Subcutaneous adipose tissue (tissue), 4 donors: ENCODE results near the gene NUDT13. TPM values are rescaled to one million over a fixed set of nuclear protein-coding genes. Genes with fewer than 3 reads are reported as not detected.

Experiments
- total RNA-seq, 4 donors: library from RNA; depleted of rRNA; stranded (reverse); fragments of >200 nt; gene quantifications; one replicate each; pipeline ENCODE4 v1.1.0, GENCODE V29; 2016
- TF ChIP-seq, protein P1 (sequence below): fragments of 450-650 bp; IDR thresholded peaks from one replicate; pipeline ENCODE4 v1.5.1; 2016; ENCODE audit warnings: low read depth, mild to moderate bottlenecking, control low read depth, antibody characterized with exemption, moderate library complexity

The NUDT13 gene
- 1 to 10 TPM; 2.1 to 9.0 (median 2.7) TPM for total RNA-seq

DNA sequence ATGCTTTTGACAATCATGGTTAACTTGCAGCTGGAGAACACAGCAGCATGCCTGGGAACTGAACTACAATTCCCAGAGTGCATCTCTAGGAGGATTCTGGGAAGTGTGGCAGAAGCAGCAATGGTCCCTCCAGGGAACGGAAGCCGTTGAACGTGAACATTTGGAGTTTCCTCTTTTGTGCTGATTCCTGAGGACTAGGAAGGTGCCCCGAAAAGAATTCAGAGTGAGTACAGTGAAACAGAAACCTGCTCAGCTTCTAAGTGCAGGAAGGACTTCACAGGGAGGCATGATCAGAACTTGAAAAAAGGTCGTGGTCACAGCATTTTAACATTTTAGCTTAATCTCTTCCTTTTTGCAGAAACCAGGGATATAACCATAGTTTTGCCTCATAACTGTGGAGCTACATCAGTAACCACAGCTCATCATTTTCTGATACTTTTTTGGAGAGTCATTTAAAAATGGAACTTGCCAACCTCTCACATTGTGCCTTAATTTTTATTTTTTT is at the start of gene NUDT13:
NUDT13 (plus strand) TSS at position 111 of the 505 bp plus-strand sequence. CDS start 3,911 bp downstream, outside the sequence.
- TF ChIP-seq, protein P1, sequence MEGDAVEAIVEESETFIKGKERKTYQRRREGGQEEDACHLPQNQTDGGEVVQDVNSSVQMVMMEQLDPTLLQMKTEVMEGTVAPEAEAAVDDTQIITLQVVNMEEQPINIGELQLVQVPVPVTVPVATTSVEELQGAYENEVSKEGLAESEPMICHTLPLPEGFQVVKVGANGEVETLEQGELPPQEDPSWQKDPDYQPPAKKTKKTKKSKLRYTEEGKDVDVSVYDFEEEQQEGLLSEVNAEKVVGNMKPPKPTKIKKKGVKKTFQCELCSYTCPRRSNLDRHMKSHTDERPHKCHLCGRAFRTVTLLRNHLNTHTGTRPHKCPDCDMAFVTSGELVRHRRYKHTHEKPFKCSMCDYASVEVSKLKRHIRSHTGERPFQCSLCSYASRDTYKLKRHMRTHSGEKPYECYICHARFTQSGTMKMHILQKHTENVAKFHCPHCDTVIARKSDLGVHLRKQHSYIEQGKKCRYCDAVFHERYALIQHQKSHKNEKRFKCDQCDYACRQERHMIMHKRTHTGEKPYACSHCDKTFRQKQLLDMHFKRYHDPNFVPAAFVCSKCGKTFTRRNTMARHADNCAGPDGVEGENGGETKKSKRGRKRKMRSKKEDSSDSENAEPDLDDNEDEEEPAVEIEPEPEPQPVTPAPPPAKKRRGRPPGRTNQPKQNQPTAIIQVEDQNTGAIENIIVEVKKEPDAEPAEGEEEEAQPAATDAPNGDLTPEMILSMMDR: no peak

DNA sequence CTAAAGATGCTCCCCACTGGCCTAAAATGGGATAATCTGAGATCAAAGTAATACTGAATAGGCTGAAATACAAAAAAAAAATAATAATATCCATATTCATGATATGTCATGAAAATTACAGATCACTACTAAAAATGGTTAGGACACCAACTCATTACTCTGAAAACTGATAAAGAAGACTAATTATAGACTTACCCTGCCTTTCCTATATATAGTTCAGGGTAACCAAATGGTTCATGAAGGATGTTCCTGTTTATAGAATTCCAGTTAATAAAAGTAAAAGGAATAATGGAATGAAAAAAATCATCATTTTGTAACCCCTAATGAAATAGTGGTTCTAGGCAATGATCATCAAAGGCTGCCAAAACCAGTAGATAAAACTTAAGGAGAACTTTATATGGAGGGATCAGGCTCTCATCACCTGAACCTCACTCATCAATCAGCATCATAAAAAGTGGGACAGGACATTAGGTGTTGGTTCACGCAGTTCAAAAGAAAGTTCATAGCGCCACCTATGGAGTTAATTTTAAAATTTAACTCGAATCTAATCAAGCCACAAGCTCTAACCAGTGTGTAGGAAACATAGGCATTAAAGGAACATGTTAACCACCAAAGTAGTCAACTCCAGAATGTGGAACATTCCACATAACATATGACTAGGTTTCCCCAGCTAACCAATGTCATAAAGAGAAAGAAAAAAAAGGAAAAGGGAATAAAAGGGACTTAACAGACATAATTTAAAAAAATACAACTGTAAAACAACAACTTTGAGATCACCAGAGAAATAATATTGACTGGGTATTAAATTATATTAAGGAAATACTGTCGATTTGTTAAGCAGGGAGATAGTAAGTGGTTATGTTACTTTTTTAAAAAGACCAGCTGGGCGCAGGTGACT is 49.3 kb upstream of the NUDT13 start:
- TF ChIP-seq, protein P1: no peak

DNA sequence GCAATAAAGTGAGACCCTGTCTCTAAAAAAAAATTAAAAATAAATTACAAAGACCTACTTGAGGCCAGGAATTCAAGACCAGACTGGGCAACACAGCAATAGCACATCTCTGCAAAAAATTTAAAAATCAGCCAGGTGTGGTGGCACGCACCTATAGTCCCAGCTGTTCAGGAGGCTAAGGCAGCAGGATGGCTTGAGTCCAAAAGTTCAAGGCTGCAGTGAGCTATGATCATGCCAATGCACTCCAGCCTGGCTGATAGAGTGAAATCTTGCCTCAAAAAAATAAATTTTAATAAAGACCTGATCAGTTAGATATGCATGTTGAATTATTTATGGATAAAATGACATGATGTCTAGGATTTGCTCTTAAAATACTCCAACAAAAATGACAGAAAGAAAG is 48.5 kb upstream of the NUDT13 start:
- TF ChIP-seq, protein P1: no peak

DNA sequence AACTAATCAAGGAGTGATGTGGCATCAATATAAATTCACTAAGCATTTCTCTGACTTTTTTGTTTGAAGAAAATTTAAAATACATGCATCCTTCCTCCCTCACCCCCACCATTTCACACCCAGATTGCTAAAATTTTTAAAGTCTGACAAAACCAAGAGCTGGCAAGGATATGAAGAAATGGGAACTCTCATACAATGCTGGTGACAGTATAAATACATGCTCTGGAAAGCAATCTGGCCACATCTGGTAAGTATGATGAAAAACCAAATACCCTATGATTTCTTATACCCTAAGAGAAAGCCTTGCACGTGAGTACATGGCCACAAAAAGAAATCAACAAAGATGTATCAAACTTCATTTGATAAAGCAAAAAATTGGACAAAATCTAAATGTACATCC is 44.8 kb upstream of the NUDT13 start:
- TF ChIP-seq, protein P1: no peak

GRCh38 chr10:73073627-73074026 is 36.6 kb upstream of the NUDT13 start:
- TF ChIP-seq, protein P1: no peak

- TF ChIP-seq, protein P1: no peak
These were observed 34.4 kb upstream of the NUDT13 start for GRCh38 chr10:73075829-73076228.

GRCh38 chr10:73076360-73077183 is 33.7 kb upstream of the NUDT13 start:
- TF ChIP-seq, protein P1: no peak
